DMS79 treated with DMSO at 0.1 percent for 48 hours (cell line): ENCODE results near the gene IQCE.
"Not testable (repeated sequence)": the region's sequence is repeated elsewhere in the genome, so short reads cannot be mapped to it uniquely, and the experiment has no call there.

Experiments
- DNase-seq: peaks from one replicate; lab custom pipeline; 2025; lab: John Stamatoyannopoulos, UW

The IQCE gene

DNA sequence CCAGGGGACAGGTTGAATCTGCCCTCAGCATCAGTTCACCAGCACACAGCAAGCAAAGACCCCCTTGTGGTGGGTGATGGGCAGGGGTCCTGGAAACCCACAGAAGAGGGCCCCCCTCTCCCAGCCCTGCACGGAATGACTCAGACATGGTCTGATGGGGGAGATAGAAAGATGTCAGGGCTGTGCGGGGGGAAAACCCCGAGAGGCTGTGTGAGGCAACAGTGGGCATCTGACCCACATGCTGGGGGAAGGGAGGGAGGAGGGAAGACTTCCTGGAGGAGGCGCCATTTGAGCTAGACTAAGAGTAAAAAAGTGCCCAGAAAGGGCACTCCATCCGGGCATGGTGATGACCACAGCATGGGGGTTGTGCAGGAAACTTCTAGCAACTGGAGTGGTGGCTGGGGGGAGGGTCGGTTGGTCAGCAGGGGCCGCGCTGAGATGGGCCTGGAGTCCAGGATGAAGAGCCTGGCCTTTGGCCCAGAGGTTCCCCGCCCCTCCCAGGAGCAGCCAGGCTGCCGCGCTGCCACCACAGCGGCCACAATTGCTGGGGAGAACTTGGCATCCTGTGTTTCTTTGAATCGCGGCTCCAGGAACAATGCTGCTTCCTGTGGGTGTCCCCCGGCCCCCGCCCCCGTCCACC is 36.7 kb upstream of the IQCE start:
- no peak for DNase-seq

DNA sequence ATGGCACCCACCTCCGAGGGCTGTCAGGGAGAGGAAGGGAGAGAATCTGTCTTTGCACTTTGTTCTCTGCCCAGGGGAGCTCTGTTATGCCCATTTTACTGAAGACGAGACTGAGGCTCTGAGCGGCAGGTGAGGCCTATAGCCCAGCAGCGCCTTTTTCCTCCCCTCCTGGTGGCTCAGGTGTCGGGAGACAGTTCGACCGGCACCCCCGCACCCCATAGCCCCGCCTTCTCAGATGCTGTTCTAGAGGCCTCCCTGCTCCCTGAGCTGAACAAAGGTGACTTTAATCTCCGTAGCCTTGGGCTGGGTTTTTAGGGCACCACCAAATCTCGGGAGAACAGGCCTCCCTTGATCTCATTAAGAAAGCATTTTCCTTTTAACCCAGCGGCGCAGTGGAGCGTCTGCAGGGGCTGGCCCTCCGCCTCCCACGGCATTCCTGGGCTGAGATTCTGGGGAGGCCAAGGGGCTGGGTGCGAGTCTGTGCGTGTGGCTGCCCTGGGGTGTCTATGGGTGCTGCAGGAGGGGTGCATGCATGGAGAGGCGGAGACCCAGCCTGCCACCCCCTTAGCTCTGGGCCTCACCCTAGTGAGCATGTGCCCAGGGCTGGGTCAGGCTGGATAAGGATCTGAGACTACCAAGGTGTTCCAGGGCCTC is 35.9 kb upstream of the IQCE start:
- DNase-seq, result peak; percentile 24

DNA sequence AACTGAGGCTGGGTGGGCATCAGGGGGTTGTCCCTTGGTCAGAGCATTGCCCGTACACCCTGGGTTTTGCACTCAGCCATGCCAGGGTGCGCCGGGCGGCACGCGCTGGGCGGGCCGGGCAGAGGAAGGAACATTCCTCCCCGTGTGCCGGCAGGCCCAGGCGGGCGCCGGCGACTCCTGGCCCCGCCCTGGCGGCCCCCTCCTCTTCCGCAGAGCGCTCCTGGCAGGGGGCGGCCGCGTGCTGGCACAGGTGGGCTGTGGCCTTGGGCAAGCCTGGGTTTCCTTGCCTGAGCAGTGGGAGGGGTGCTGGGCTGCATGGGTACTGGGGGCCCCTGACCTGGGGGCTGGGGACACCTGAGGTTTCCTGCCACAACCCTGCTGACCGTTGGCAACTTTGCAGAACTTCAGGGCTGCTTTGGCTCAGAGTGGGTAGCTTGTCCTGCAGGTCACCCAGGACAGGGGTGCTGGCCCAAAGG is 35.3 kb upstream of the IQCE start:
- DNase-seq, result peak; percentile 71

DNA sequence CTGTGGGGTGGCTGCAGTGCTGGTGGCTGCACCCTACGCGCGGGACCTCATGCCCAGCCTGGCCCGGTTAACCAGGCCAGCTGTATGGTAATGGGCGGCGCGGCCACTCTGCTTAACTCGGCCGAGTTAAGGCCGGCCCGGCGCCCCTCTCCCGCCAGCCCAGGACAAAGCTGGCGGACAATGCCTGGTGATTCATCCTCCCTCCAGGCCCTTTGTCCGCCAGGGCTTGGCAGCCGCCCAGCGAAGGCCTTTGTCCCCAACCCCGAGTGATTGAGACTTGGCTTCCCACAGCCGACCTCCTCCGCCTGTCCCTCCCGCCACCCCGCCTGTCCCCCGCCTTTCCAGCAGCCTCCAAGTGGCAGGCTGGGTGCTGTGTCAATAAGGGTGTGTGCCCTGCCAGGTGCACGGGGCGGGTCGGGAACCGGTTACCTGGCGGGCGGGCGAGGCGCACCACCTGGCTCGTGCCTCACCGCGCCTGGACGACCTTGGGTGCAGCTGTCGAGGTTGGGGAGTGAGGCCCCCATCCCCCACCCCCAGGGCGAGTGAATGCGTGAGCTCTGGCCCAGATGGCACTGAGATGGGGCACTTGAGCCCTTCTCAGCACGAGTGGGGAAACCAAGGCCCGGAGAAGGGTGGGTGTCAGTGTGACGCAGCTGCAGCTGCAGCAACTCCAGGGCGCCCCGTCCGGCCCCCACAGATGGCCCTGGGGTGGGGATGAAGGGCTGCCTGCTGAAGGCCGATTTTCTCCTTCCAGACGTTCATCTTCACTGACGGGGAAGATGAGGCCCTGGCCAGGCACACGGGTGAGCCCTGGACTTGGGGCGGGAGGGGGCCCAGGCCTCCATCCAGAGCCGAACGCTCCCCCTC is 34.6 kb upstream of the IQCE start:
- peak; percentile 90 for DNase-seq

DNA sequence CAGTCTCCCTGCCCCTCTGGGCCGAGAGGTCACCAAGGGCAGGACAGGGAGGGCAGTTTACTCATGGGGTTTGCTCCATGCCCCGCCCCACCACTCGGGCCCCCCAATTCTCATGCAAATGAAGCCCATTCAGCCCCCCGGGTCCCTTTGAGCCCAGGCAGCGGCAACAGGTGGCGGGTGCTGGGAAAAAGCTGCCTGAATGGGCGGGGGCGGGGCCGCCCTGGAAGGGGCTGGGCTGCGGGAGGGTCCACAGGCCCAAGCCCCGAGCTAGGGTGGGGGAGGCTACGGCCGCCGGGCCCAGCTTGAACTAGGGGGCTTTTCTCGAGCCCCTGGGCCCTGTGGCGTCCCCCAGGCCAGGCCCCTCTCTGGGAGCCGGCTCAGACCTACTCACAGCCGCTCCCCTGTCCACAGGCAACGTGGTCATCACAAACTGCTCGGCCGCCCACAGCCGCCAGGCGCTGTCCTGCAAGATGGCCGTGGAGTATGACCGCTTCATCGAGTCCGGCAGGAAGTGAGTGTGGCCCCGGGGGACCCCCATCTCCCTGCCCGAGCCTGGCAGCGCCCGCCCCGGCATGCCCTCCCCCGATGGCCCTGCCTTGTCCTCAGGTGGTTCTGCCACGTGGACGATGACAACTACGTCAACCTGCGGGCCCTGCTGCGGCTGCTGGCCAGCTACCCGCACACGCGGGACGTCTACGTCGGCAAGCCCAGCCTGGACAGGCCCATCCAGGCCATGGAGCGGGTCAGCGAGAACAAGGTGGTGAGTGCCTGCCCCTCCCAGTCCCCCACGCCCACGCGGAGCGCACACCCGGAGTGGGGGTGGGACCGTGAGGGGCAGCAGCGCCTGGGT is 33.7 kb upstream of the IQCE start:
- DNase-seq, result no peak

DNA sequence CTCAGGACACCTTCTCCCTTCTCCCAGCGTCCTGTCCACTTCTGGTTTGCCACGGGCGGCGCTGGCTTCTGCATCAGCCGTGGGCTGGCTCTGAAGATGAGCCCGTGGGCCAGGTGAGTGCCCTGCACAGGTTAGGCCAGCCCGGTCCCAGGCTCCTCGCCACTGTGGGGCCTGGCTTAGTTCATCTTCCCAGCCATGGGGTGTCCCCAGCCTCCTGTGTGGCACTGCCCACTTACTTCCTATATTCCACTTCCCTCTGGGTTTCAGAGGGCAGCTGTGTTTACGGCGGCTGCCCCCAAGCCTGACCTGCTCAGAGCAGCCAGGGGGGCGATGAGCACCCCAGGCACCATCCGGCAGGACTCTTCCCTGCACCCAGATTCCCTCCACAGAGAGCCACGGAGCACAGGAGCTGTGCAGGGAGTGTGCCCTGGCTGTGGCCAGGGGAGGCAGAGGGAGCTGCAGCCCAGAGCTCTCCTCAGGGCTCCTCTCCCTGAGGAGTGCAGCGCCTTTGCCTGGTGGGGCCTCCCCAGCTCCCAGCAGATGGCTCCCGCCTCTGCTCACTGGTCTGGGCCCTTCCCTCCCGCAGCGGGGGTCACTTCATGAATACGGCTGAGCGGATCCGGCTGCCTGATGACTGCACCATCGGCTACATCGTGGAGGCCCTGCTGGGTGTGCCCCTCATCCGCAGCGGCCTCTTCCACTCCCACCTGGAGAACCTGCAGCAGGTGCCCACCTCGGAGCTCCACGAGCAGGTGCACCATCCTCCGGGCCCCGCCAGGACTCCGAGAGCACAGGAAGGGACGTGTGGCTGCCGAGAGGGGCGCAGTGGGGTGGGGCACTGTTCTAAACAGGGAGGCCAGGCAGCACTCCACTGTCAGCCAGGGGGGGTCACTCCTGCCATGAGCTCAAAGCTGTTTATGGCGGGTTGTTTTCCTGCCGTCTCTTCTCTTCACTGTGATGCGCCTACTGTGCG is 32.8 kb upstream of the IQCE start:
- DNase-seq, result peak; percentile 63

DNA sequence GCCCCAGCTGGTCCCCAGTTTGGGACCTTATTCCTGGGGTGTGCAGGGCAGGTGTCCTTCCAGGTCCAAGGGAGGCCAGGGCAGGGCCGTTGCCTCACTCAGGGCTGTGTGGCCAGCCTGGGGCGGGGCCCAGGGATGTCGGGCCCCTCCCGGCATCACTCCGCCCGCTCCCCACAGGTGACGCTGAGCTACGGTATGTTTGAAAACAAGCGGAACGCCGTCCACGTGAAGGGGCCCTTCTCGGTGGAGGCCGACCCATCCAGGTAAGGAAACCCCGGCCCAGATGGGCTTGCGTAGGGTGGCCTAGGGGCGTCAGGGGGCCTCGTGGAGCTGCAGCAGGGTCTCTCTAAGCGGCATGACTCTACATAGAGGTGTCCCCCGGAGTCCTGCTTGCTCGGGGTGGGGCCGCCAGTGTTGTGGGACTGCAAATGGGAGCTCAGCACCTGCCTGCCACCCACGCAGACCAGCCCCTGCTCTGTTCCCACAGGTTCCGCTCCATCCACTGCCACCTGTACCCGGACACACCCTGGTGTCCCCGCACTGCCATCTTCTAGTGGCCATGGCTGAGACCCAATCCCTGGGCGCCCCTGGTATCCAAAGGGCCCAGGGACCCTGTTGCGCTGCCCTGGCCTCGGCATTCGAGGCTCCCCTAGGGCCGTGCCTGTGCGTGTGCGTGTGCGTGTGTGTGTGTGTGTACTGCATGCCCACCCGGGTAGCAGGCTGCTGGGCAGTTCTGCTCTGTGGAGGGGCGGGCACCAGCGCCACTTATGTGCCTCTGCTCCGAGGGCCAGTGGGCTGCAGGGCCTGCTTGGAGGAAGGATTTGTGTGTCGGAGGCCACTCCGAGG is 31.9 kb upstream of the IQCE start:
- DNase-seq, result no peak

DNA sequence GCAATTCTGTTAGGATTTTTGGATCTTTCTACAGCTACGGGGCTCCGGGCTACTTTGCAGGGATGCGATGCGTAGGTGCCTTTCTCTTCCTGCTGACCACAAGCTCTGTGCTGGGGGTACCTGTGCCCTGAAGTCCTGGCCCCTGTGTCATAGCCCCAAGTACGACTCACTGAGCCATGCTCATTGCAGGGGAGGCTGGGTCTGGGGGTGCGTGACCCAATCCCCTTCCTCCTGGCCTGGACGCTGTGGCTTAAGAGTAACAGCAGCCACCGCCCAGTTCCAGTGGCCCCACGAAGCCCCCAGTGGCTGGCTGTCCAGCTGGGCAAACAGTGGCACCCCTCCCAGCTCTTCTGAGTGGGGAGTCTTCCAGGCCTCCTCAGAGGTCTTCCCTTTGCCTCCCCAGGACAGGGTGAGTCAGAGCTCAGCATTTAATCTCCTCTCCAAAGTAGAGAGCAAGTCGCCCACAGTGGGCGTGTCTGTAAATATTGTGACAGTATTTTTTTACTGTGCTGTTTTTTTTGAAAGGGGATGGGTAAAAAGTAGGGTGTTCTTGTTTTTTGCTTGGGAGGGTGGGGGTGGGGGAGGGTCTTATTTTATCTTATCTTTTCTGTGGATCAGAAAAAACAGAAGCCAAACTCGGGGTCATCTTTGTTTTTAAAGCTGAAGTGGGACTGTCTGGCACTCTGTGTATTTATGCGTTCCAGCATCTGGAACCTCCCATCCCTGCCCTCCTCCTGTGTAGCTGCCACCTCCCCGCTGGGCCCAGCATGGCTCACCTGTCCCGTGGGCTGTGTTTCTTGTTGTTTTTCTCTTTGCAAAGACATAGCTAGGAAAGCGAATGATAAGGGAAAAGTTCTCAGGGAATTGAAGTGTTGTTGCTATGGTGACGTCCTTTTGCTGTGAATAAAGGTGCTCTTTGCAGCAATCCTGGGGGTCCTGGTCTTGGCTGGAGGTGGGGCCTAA is 31.0 kb upstream of the IQCE start:
- DNase-seq, result peak; percentile 15

DNA sequence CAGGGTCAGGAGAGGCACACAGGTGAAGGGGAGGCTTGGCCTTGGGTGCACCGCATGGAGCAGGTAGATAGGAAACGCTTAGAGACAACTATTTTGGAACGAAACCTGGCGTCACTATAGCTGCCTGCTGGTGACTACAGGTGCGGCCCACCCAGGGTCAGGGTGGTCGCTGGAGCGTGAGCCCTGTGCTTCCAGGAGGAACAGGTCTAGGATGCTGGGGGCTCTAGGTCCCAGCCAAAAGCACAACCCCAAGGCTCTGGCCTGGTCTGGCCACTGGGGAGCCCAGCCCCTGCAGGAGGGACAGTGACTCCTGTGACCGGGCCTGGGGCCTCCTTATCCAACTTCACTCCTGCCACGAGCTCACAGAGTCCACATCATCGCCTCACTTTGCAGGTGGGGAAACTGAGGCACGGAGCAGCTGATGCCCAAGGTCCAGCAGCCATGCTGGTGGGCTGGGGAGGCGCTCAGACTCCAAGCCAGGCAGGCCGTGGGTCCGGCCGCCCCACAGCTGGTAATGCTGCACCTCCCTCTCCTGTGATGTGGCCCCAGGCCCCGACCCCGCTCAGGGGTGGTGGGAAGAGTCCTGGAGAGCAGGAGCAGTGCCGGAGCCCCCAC is 30.2 kb upstream of the IQCE start:
- no peak for DNase-seq

DNA sequence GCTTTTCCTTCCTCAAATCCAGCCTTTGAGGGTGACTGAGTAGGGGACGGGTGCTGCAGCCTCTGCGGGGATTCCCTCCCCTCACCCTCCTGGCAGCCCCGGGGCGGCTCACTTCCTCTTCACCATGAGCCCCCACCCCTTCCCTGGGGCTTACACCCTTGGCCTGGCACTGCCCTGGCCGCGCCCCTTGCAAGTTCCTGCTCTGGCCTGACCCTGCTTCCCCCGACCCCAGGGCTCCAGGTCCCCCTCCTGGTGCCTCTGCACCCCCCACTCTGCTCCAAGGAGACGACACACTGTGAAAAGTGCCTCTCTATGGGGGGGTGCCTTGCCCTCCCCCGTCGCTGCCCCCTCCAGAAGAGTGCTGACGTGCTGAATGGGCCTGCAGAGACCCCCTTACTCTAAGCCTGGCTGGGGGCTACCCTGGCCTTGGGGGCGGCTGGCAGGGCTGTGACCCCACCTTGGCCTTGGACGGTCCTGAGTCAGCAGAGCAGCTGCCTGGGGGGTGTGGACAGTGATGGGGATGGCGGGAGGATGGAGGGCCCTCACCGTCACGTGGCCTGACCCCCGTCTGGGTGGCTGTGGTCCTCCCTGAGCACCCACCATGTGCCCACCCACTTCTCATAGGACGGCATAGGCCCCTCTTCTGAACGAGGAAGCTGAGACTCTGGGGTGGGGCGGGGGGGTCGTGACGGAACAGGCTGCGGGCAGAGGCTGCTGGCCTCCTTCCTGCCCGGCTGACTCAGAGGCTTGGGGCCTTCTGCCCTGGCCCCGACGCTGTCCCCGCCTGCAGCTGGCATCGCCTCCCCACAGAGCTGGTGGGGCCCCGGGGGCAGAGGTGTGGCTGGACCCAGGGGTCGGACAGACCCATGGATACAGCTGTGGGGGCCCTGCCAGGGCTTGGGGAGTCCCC is 29.4 kb upstream of the IQCE start:
- DNase-seq, result no peak

DNA sequence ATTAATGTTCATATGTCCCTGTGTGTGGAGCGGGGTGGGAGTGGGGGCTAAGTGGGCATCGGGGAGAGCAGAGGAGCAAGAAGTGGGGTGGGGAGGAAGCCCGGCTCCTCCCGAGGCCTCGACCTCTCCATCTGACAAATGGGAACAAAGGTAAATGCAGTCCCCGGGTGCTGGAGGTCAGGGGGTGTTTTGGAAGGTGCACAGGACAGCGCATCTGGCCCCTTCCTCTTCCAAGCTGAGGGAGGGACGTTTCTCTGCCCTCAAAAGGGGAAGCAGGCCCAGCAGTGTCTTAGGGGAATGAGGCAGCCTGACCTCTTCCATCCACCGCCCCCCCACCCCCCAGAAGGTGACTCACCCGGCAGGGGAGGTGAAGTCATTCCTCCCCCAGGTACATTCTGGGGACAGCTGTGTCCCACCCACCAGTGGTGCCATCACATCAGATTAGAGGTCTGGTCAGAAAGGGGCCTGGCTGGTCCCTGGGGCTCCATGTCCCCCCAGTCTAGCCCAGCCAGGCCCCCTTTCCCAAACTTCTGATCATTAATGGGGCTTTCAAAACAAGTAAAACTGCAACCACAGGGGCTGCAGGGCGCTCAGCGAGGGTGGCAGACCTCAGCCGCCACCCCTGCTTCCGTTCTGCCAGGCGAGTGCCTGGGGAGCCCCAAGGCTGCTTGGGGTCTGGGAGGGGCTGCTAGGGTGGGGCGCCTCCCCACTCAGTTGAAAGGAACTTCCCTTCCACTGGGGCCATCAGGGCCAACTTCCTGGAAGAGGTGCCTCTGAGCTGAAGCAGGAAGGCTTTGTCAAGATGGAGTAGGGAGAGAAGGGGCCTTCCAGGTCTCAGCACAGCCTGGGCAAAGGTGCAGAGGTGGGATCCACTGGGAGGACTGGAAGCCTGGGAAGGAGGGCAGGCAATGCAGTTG is 28.4 kb upstream of the IQCE start:
- no peak for DNase-seq

DNA sequence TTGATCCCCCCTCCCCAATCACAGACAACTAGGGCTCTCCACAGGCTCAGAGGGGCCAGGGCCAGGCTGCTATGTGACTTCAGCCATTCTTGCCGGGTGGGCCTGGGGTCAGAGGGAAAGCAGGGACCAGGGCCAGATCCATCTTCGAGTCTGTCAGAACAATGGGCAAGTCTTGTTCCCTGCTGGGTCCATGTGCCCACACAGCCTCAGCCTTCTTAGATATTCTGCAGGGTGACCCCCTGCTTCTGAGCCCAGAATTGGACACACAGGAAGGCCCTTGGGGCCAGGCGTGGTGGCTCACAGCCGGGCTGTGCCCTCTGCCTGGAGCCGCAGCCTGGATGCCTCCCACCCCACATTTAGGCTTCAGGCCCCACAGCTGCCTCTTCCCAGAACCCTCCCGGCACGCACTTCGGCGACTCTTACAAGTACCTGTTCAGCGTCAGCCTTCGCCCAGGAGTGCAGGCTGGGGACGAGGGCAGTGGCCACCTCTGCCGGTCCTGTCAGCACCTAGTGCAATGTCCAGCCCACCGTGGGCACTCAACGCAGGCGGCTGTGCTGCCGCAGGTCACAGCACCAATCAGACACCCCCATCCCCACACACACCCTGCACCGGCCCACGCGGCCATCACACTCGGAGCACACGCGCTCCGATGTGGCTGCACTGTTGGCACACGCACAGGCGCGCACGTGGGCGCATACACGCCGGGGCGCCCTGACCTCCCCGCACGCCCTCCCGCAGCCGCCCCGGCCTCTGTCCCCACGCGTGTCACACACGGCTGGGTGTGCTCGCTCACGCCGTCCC is 27.6 kb upstream of the IQCE start:
- peak; percentile 14 for DNase-seq

DNA sequence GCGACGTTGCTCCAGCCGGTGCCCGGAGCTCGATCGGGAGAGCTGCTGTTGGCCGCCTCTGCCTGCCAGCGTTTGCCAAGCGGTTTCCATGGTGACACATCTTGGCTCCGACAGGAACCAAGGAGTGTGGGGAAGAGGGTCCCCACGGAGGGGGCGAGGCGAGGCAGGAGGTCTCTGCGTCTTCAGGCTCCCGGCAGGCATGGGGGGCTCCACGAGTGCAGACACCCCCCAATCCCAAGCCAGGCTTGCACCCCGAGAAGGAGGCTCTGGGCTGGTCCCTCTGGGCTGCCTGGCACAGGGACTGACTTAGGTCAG is 27.0 kb upstream of the IQCE start:
- not testable (repeated sequence) for DNase-seq

DNA sequence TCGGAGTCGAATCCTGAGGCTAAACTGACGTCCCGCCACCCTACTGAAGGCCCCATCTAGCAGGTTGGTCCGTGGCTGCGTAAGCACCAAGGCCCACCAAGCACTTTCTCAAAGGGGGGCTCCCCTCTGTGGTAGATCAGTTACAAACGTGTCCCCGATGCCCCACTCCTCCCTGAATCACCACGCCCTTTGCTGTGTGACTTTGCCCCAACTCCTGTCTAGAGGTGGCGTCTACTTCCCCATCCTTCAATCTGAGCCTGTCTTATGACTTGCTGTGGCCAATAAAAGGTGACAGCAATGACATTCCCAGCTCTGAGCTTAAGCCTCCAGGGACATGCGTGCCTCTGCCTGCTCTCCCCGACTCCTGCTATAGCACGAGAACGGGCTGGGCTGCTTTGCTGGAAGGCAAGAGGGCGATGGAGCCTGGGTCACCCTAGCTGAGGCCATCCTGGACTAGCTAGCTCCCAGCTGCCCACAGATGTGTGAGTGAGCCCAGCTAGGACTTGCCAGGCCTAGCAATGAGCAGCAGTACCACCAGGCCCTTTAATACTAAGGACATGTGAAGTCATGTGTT is 26.5 kb upstream of the IQCE start:
- not testable (repeated sequence) for DNase-seq

DNA sequence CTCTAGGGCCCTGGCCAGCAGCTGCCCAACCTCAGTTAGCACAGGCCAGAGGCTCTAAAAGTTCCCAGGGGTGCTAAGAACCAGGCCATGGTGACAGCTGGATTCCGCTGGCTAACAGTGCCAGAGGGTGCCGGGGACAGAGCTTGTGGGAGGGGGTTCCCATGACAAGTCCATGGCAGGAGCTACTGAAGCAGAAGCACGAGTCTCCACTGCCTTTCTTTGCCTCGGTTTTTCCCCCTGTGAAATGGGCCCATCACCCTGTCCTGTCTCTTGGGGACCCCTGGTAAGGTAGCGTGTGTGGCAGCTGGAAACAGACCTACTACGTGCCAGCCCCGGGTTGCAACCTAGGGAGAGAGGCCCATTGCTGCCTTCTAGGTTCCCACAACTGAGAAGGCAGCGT is 26.0 kb upstream of the IQCE start:
- not testable (repeated sequence) for DNase-seq
